Fibroblast of gingiva (primary cell): ENCODE results near the gene FGF16.
A peak's percentile ranks its signal among the peaks of the same experiment; 100 is the strongest.
"Not testable (repeated sequence)": the region's sequence is repeated elsewhere in the genome, so short reads cannot be mapped to it uniquely, and the experiment has no call there.

Experiments used
- DNase-seq: peaks from one replicate; pipeline ENCODE4 v3.0.0-alpha.2; 2011; ENCODE audit warnings: low read depth

FGF16 gene

DNA sequence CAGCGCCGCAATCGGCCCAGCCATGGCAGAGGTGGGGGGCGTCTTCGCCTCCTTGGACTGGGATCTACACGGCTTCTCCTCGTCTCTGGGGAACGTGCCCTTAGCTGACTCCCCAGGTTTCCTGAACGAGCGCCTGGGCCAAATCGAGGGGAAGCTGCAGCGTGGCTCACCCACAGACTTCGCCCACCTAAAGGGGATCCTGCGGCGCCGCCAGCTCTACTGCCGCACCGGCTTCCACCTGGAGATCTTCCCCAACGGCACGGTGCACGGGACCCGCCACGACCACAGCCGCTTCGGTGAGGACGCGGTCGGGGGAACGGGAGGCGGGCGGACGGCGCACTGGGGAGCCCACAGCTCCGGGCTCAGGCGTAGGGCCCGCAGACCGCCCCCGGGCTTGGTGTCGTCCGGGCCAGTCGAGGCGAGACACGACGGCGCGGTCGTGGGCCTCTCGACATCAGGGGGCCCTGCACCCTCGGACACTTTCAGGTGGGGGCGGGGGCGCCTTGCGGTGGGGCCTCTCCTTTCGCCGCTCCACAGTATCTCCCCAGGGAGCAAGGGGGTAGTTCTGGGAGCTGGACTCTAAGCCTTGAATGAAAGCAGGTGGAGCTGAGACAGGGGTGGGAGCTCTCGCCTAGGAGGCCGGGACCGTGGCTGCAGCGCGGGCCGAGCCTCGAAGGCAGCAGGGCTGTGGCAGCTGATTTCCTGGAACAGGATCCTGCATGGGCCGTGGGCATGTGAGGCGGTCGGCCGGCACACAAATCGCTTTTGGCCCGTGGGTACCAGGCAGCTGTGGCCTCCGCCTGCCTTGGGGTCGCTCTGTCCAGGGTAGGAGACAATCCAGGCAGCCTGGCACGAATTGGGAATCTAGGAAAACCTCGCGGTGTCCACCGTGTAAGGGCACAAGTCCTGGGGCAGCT, 722 bp downstream of the FGF16 start:
- no peak for DNase-seq

DNA sequence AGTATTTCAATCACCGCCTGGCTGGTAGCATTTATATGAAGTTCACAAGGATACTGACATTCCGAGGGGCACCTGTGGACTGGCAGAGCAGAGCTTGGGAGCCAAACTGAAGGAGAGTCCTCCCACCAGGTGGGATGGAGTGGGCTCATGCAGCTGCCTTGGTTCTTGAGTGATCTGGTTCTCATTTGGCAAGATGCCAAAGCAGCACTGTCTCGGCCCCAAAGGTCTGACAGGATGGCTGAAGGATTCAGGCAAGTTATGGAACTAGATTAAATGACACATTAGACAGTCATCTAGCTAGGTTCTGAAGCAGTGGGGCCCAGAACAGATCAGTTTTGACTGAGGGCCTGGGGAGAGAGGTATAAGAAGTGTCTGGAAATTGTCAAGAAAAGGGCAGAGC, 3.2 kb downstream of the FGF16 start:
- no peak for DNase-seq

- peak; percentile 8 for DNase-seq
Measured at GRCh38 chrX:77450996-77451395, 3.8 kb downstream of the FGF16 start.

- no peak for DNase-seq
Measured at GRCh38 chrX:77453190-77453589, 6.0 kb downstream of the FGF16 start.

GRCh38 chrX:77455437-77455836, 8.2 kb downstream of the FGF16 start:
- no peak for DNase-seq

DNA sequence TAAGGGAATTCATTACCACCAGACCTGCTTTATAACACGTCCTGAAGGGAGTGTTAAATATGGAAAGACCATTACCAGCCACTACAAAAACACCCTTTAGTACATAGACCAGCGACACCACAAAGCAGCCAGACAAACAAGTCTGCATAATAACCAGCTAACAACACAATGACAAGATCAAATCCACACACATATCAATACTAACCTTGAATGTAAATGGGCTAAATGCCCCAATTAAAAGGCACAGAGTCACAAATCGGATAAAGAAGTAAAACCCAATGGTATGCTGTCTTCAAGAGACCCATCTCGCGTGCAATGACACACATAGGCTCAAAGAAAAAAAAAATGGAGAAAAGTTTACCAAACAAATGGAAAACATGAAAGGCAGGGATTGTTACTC, 36.9 kb downstream of the FGF16 start:
- DNase-seq: no peak

GRCh38 chrX:77493677-77494553, 46.7 kb downstream of the FGF16 start:
- peak; percentile 12 for DNase-seq

- DNase-seq: not testable (repeated sequence)
Measured at GRCh38 chrX:77500164-77500563, 53.0 kb downstream of the FGF16 start.

DNA sequence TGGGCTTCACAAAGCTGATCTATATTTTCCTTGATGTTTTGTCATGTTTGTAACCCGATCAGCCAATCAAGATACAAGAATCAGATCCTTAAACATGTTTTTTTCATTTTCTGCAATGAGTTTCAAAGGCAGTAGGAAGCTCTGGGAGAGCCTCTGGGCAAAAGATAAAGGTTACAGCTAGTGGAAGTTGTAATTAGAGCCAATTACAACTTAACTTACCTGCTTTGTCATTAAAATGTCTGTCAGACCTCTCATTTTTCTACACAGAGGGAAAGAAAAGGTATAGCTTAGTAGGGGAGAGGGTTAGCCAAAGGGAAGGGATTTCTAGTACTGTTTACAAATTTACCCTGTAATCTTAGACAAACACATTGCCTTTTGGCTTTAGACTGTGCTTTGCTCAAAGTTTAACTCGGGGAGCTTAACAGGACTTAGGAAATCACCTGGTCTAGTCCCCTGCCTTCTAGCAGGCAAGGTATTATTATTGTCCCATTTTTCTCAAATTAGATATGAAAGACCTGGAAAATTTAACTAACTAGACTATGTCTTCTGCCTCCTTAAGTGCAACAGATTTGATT, 55.8 kb downstream of the FGF16 start:
- no peak for DNase-seq

- peak; percentile 64 for DNase-seq
Measured at GRCh38 chrX:77505227-77505626, 58.0 kb downstream of the FGF16 start.
